H1 (cell line): Measurements from ENCODE around the gene RNU6-1. TPM values are rescaled to one million over a fixed set of nuclear protein-coding genes. Genes with fewer than 3 reads are reported as not detected.

Experiments used
- CTCF ChIA-PET: fragments of 300-600 bp; sonication (Branson Sonifier 250); formaldehyde crosslinking; loops from one replicate; lab custom pipeline; 2021; ENCODE audit not compliant: partially characterized antibody; lab: Charles Lee
- POLR2A ChIA-PET: fragments of 300-600 bp; sonication (Branson Sonifier 250); formaldehyde crosslinking; loops from one replicate; lab custom pipeline; 2021; ENCODE audit warnings: inconsistent platforms; ENCODE audit not compliant: partially characterized antibody; lab: Charles Lee
- DNase-seq, 2 experiments: peaks; one replicate each; pipeline versions ENCODE4 v3.0.0 to v3.0.0-alpha.2; 2010 to 2022; ENCODE audit warnings: low spot score in 2 of 2, low read depth in 1 of 2, mixed read lengths in 1 of 2
- FAIRE-seq: peaks from 2 replicates; lab custom pipeline; 2011; peaks lifted over from hg19 to GRCh38; lab: Jason Lieb, UNC
- H2AFZ ChIP-seq: 2 replicates; pipeline ENCODE4 v1.8.1; 2012; ENCODE audit warnings: low read length, inconsistent platforms
- H2AK5ac ChIP-seq: 2 replicates; pipeline ENCODE4 v1.6.1; 2013; ENCODE audit warnings: low read depth, low read length
- H2BK120ac ChIP-seq: replicated peaks from 2 replicates; pipeline ENCODE3; 2013; ENCODE audit warnings: low read depth, low read length, inconsistent platforms
- H2BK12ac ChIP-seq: 2 replicates; pipeline ENCODE4 v1.6.1; 2013; ENCODE audit warnings: low read depth, low read length
- H2BK15ac ChIP-seq: 2 replicates; pipeline ENCODE4 v1.6.1; 2013; ENCODE audit warnings: low read length
- H2BK20ac ChIP-seq: 2 replicates; pipeline ENCODE4 v1.6.1; 2013; ENCODE audit warnings: low read length
- H2BK5ac ChIP-seq: 2 replicates; pipeline ENCODE4 v1.6.1; 2013; ENCODE audit warnings: low read depth, low read length
- H3K14ac ChIP-seq: 2 replicates; pipeline ENCODE4 v1.6.1; 2013; ENCODE audit warnings: inconsistent platforms; ENCODE audit not compliant: insufficient read length
- H3K18ac ChIP-seq: 2 replicates; pipeline ENCODE4 v1.6.1; 2013; ENCODE audit warnings: low read length; ENCODE audit errors: extremely low read depth
- H3K23ac ChIP-seq: 2 replicates; pipeline ENCODE4 v1.6.1; 2013; ENCODE audit warnings: inconsistent platforms; ENCODE audit not compliant: insufficient read length
- H3K23me2 ChIP-seq: 2 replicates; pipeline ENCODE4 v1.6.1; 2013; ENCODE audit warnings: low read depth, low read length
- H3K27ac ChIP-seq: 2 replicates; pipeline ENCODE4 v1.6.1; 2011; ENCODE audit warnings: low read depth, low read length, inconsistent platforms
- H3K27me3 ChIP-seq, 4 experiments: replicated peaks in 1 of 4; 1 replicate in 1 of 4; 2 replicates in 3 of 4; pipeline versions ENCODE4 v1.6.1 to v1.8.1; 2011 to 2013; ENCODE audit warnings: low read length in 3 of 4, mild to moderate bottlenecking in 3 of 4, inconsistent platforms in 2 of 4, mixed read lengths in 2 of 4, moderate library complexity in 1 of 4; ENCODE audit not compliant: control insufficient read depth in 3 of 4, insufficient read depth in 3 of 4; ENCODE audit errors: extremely low read depth in 1 of 4
- H3K36me3 ChIP-seq, 4 experiments: 2 replicates each; pipeline versions ENCODE4 v1.6.1 to v1.8.1; 2011 to 2013; ENCODE audit warnings: mild to moderate bottlenecking in 4 of 4, low read length in 3 of 4, moderate library complexity in 2 of 4, control low read depth in 1 of 4, inconsistent platforms in 1 of 4; ENCODE audit not compliant: insufficient read depth in 4 of 4, control insufficient read depth in 2 of 4
- H3K4ac ChIP-seq: replicated peaks from 2 replicates; pipeline ENCODE3; 2013; ENCODE audit warnings: low read length, low read depth, mixed read lengths, inconsistent platforms; ENCODE audit not compliant: insufficient read length
- H3K4me1 ChIP-seq, 4 experiments: replicated peaks in 1 of 4; 1 replicate in 1 of 4; 2 replicates in 3 of 4; pipeline versions ENCODE4 v1.6.1 to v1.8.1; 2011 to 2013; ENCODE audit warnings: low read length in 3 of 4, inconsistent platforms in 2 of 4, mixed read lengths in 1 of 4; ENCODE audit not compliant: insufficient read depth in 4 of 4, control insufficient read depth in 3 of 4
- H3K4me2 ChIP-seq, 2 experiments: 2 replicates each; pipeline versions ENCODE4 v1.6.1 to v1.8.1; 2011 to 2013; ENCODE audit warnings: low read depth in 2 of 2, low read length in 2 of 2, control low read depth in 1 of 2, inconsistent platforms in 1 of 2, mild to moderate bottlenecking in 1 of 2; ENCODE audit not compliant: insufficient read depth in 1 of 2
- H3K4me3 ChIP-seq, 4 experiments: fragments of 200-600, 300-600 bp in 1 of 4; sonication (generic), shearing (Covaris generic), sonication (Bioruptor Twin) in 1 of 4; 2 replicates each; pipeline versions ENCODE4 v1.5.1 to v1.8.1; 2011 to 2016; ENCODE audit warnings: low read length in 4 of 4, low read depth in 3 of 4, control low read depth in 2 of 4, inconsistent platforms in 2 of 4, mild to moderate bottlenecking in 2 of 4, mixed read lengths in 1 of 4, moderate library complexity in 1 of 4; ENCODE audit not compliant: insufficient read depth in 2 of 4; ENCODE audit errors: extremely low read depth in 1 of 4
- H3K56ac ChIP-seq: replicated peaks from 2 replicates; pipeline ENCODE3; 2013; ENCODE audit warnings: low read depth, mild to moderate bottlenecking, mixed read lengths, low read length, inconsistent platforms; ENCODE audit not compliant: insufficient read length
- H3K79me1 ChIP-seq: 2 replicates; pipeline ENCODE4 v1.6.1; 2013; ENCODE audit warnings: low read depth, low read length, control low read depth
- H3K79me2 ChIP-seq, 2 experiments: 2 replicates each; pipeline versions ENCODE4 v1.6.1 to v1.8.1; 2012 to 2013; ENCODE audit warnings: low read length in 2 of 2, mild to moderate bottlenecking in 2 of 2, inconsistent platforms in 1 of 2; ENCODE audit not compliant: insufficient read depth in 2 of 2, control insufficient read depth in 1 of 2
- H3K9ac ChIP-seq, 4 experiments: replicated peaks in 1 of 4; 1 replicate in 1 of 4; 2 replicates in 3 of 4; pipeline versions ENCODE4 v1.6.1 to v1.8.1; 2011 to 2013; ENCODE audit warnings: low read depth in 3 of 4, low read length in 3 of 4, control low read depth in 2 of 4, mild to moderate bottlenecking in 2 of 4, moderate library complexity in 2 of 4, inconsistent platforms in 1 of 4; ENCODE audit errors: extremely low read depth in 1 of 4
- H3K9me3 ChIP-seq, 2 experiments: 2 replicates each; pipeline versions ENCODE4 v1.6.1 to v1.8.1; 2012 to 2013; ENCODE audit warnings: mild to moderate bottlenecking in 2 of 2, moderate library complexity in 2 of 2, control low read depth in 1 of 2, inconsistent platforms in 1 of 2, low read depth in 1 of 2, low read length in 1 of 2, mixed read lengths in 1 of 2; ENCODE audit not compliant: insufficient read depth in 2 of 2
- H4K20me1 ChIP-seq, 2 experiments: replicated peaks in 1 of 2; 2 replicates each; pipeline versions ENCODE3 to v1.8.1; 2011 to 2013; ENCODE audit warnings: inconsistent platforms in 2 of 2, low read length in 2 of 2, mild to moderate bottlenecking in 1 of 2; ENCODE audit not compliant: insufficient read depth in 2 of 2, control insufficient read depth in 1 of 2
- H4K5ac ChIP-seq: 2 replicates; pipeline ENCODE4 v1.6.1; 2013; ENCODE audit warnings: low read length, low read depth, mixed read lengths, inconsistent platforms; ENCODE audit not compliant: insufficient read length
- H4K8ac ChIP-seq: 2 replicates; pipeline ENCODE4 v1.8.0; 2013; ENCODE audit warnings: mild to moderate bottlenecking, moderate library complexity, low read length, inconsistent platforms; ENCODE audit not compliant: insufficient read depth; ENCODE audit errors: extremely low read depth
- H4K91ac ChIP-seq: replicated peaks from 2 replicates; pipeline ENCODE3; 2013; ENCODE audit warnings: low read length, mixed read lengths, inconsistent platforms; ENCODE audit not compliant: insufficient read length
- RAD21 ChIP-seq, 2 experiments: IDR thresholded peaks in 1 of 2; conservative IDR thresholded peaks in 1 of 2; 2 replicates each; pipeline ENCODE4 v1.6.1; 2011; ENCODE audit warnings: low read depth in 2 of 2, low read length in 2 of 2, improper control_type of control experiment in 1 of 2, inconsistent platforms in 1 of 2, mild to moderate bottlenecking in 1 of 2, moderate library complexity in 1 of 2
- YY1 ChIP-seq: IDR thresholded peaks from 2 replicates; pipeline ENCODE4 v1.6.1; 2011; ENCODE audit warnings: low read depth, mild to moderate bottlenecking, low read length
- WGBS, 2 experiments: shearing (Covaris generic) in 1 of 2; methylation state at CpG; one replicate each; pipeline versions ENCODE4 v1.1.6 to v1.1.7; 2013 to 2015; ENCODE audit warnings: low lambda C conversion rate in 2 of 2, mixed read lengths in 2 of 2, inconsistent platforms in 1 of 2, low coverage in 1 of 2, missing lambda C conversion rate in 1 of 2; ENCODE audit not compliant: insufficient replicate concordance in 2 of 2, insufficient coverage in 1 of 2, insufficient read length in 1 of 2; ENCODE audit errors: extremely low coverage in 1 of 2, missing lambda C conversion rate in 1 of 2; 5-methylcytosine and 5-hydroxymethylcytosine counted together
- polyA plus RNA-seq, 7 experiments: library from polyadenylated mRNA; depleted of rRNA in 3 of 7; stranded (reverse) in 5 of 7; unstranded in 2 of 7; fragments of >200 nt in 5 of 7; fragments of 200-250 nt in 2 of 7; gene quantifications; 1 replicate in 5 of 7; 2 replicates in 1 of 7; 4 replicates in 1 of 7; pipeline versions ENCODE4 v1.2.1 to v1.2.3, GENCODE V29; 2011 to 2013; ENCODE audit warnings: missing spikeins in 2 of 7, mixed read lengths in 2 of 7
- total RNA-seq: library from RNA; stranded (reverse); fragmentation: NEBNext Ultra II Directional; extraction: Animal tissue kit (Norgen Biotek cat#: 25700); gene quantifications from 2 replicates; pipeline ENCODE4 v1.2.1, GENCODE V29; 2021

The RNU6-1 gene
- total and polyA plus RNA-seq, 2 of the 8 experiments (the other 6 are each of a cell fraction or from before 2014, with no cell fraction given), result not detected

DNA sequence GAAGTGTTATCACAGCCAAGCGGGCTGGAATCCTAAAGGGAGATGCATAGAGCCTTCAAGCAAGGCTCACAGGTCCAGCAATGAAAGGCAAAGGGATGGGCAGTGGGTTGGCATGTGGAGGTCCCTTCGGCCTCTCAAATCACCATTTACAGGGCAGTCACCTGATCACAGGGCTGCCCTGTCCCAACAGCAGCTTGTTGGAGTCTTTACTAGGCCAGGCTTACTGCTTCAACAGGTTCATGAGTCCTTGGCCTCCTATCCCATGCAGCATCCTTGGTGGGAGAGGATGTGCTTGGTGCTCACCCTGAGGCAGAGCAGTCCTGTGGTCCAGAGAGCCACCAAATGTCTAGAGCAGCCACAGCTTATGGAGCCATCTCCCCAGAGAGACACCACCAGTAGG lies 38.7 kb downstream of the RNU6-1 start:
- POLR2A ChIA-PET, result interaction anchor here (0.6 to 1.8 kb wide), 3 partner anchors 10 to 204 kb away, joined by 3 to 6 read pairs (median 3); no protein-coding TSS in a partner anchor
- peaks cover 0 to 2% of the 10 kb centered on the region in 2 experiments for H4K20me1 ChIP-seq

More for the DNA sequence above, 38.7 kb downstream of the RNU6-1 start:
- Histone ChIP-seq H3K27me3 (no peaks in the 10 kb centered on the region; a peak in 2 of 7 replicates), H3K9me3 (no peaks in the 10 kb centered on the region), H3K36me3 (no peaks in the 10 kb centered on the region), H2BK15ac (no peak overlapping the region), H2BK5ac (no peak overlapping the region), H3K4me1 (peaks cover 3 to 24% (median 17%) of the 10 kb centered on the region in 4 experiments), H2AFZ (no peak overlapping the region), H4K91ac (no peak overlapping the region), H2AK5ac (no peak overlapping the region; the same call in 1 of the 2 replicates), H3K4me3 (no peak overlapping the region), H3K4me2 (no peak overlapping the region), H3K79me2 (no peaks in the 10 kb centered on the region), H2BK12ac (no peak overlapping the region), H2BK20ac (no peak overlapping the region), H3K27ac (no peak overlapping the region), H3K79me1 (no peaks in the 10 kb centered on the region), H3K56ac (no peak overlapping the region), H3K14ac (no peak overlapping the region), H4K8ac (no peak overlapping the region), H3K4ac (no peak overlapping the region), H3K23ac (no peak overlapping the region), H3K18ac (no peak overlapping the region), H4K5ac (no peak overlapping the region), H2BK120ac (no peak overlapping the region), H3K9ac (no peak overlapping the region), H3K23me2 (no peaks in the 10 kb centered on the region)
- WGBS, 2 experiments, result 71% methylated on average over 2 of the region's 2 CpGs; no CpG with 5 or more reads in 1 of the 2 experiments
- DNase-seq (no peak), FAIRE-seq (no peak)
- CTCF ChIA-PET, result interaction anchor here (0.8 to 1.5 kb wide), 4 partner anchors 10 to 212 kb away, joined by 3 to 4 read pairs (median 4); no protein-coding TSS in a partner anchor
- no peak for TF ChIP-seq RAD21 (IDR thresholded peaks at IDR 0.05 in 1 of 2, conservative IDR thresholded peaks at IDR 0.05 in 1 of 2; ENCODE audit: low read depth in 2 of 2, low read length in 2 of 2)
- TF ChIP-seq YY1, result no peak
